Smooth muscle cell (in vitro differentiated cells): ENCODE measurements around the gene FGFR2. TPM values are rescaled to one million over a fixed set of nuclear protein-coding genes. Genes with fewer than 3 reads are reported as not detected.

Experiments used
- DNase-seq: peaks from one replicate; lab custom pipeline; 2025; ENCODE audit not compliant: unreplicated experiment; lab: John Stamatoyannopoulos, UW
- H2AFZ ChIP-seq: fragments of 200-600 bp; sonication (generic); 2 replicates; pipeline ENCODE4 v1.6.0; 2016; ENCODE audit warnings: antibody characterized with exemption, low read depth, mild to moderate bottlenecking
- H3F3A ChIP-seq: fragments of 200-600 bp; sonication (generic); 2 replicates; pipeline ENCODE4 v1.6.0; 2017; ENCODE audit warnings: antibody characterized with exemption, low read depth
- H3K27ac ChIP-seq: fragments of 200-600 bp; sonication (generic); 2 replicates; pipeline ENCODE4 v1.5.1; 2016; ENCODE audit warnings: low read depth, mild to moderate bottlenecking
- H3K27me3 ChIP-seq: fragments of 200-600 bp; sonication (generic); 2 replicates; pipeline ENCODE4 v1.6.1; 2016; ENCODE audit warnings: low read depth, mild to moderate bottlenecking
- H3K36me3 ChIP-seq: fragments of 200-600 bp; sonication (generic); 2 replicates; pipeline ENCODE4 v1.5.1; 2016; ENCODE audit warnings: low read depth
- H3K4me1 ChIP-seq: fragments of 200-600 bp; sonication (generic); 2 replicates; pipeline ENCODE4 v1.5.1; 2016; ENCODE audit warnings: low read depth
- H3K4me2 ChIP-seq: fragments of 200-600 bp; sonication (generic); 2 replicates; pipeline ENCODE4 v1.6.0; 2016; ENCODE audit warnings: mild to moderate bottlenecking
- H3K4me3 ChIP-seq: fragments of 200-600 bp; sonication (generic); 2 replicates; pipeline ENCODE4 v1.5.1; 2016; ENCODE audit warnings: mild to moderate bottlenecking
- H3K79me2 ChIP-seq: fragments of 200-600 bp; sonication (generic); 2 replicates; pipeline ENCODE4 v1.6.0; 2016; ENCODE audit warnings: low read depth, mild to moderate bottlenecking
- H3K9ac ChIP-seq: fragments of 200-600 bp; sonication (generic); 2 replicates; pipeline ENCODE4 v1.6.0; 2016; ENCODE audit warnings: low read depth
- H3K9me3 ChIP-seq: fragments of 200-600 bp; sonication (generic); replicated peaks from 2 replicates; pipeline ENCODE4 v1.5.1; 2016; ENCODE audit warnings: low read depth
- H4K20me1 ChIP-seq: fragments of 200-600 bp; sonication (generic); 2 replicates; pipeline ENCODE4 v1.6.0; 2016; ENCODE audit warnings: low read depth
- WGBS: methylation state at CpG from one replicate; pipeline ENCODE4 v1.1.7; 2016; ENCODE audit warnings: low lambda C conversion rate; 5-methylcytosine and 5-hydroxymethylcytosine counted together
- polyA plus RNA-seq: library from polyadenylated mRNA; unstranded; fragments of >200 nt; fragmentation: Nextera tagmentation; extraction: Ambion mirVana; gene quantifications from 2 replicates; pipeline ENCODE4 v1.2.1, GENCODE V29; 2016
- total RNA-seq: library from RNA; depleted of rRNA; stranded (reverse); fragments of >200 nt; gene quantifications from 2 replicates; pipeline ENCODE4 v1.2.3, GENCODE V29; 2014
- TF ChIP-seq, protein P1 (sequence below): fragments of 200-600 bp; sonication (generic); IDR thresholded peaks from 2 replicates; pipeline ENCODE4 v1.5.1; 2017; ENCODE audit warnings: borderline replicate concordance, mild to moderate bottlenecking, antibody characterized with exemption; ENCODE audit not compliant: insufficient read depth, poor library complexity, severe bottlenecking

The FGFR2 gene
- total and polyA plus RNA-seq, 2 experiments from 2014 or later, result 85.9 to 103 TPM

DNA sequence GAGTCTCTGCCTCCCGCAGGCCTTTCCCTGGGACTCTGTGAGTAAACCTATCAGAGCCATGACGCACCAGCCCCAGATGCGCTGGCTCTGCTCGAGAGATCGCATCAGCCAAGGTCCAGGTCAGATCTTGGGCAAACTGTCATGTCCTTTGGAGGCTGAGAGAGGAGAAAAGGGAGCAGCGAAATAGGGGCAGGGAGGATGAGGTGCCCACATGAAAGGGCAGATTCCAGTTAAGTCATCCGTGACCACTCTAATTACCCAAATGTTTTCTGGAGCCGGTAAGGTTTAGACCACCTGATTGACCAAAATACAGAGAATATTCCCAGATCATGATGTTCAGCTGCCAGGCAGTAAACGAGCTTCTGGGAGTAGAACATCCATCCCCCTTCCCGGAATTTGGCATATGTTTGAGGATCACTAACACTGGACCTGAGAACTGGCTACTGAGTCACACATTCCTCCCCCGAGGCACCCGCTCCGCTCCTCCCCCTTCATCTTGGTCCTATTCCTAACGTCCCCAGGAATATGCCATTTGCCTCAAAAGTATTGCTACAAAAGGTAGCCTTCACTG lies 88.0 kb downstream of the FGFR2 start:
- Histone ChIP-seq H3K27ac (peak overlapping the region; percentile 59), H3F3A (peaks cover 18% of the 10 kb centered on the region), H3K9ac (no peak overlapping the region), H4K20me1 (peaks cover 60% of the 10 kb centered on the region), H3K36me3 (no peaks in the 10 kb centered on the region), H3K79me2 (peaks cover 58% of the 10 kb centered on the region), H2AFZ (no peak overlapping the region), H3K4me3 (no peak overlapping the region), H3K27me3 (no peaks in the 10 kb centered on the region), H3K4me2 (peak overlapping the region; percentile 64), H3K9me3 (no peaks in the 10 kb centered on the region), H3K4me1 (peaks cover 8% of the 10 kb centered on the region)
- TF ChIP-seq, protein P1, sequence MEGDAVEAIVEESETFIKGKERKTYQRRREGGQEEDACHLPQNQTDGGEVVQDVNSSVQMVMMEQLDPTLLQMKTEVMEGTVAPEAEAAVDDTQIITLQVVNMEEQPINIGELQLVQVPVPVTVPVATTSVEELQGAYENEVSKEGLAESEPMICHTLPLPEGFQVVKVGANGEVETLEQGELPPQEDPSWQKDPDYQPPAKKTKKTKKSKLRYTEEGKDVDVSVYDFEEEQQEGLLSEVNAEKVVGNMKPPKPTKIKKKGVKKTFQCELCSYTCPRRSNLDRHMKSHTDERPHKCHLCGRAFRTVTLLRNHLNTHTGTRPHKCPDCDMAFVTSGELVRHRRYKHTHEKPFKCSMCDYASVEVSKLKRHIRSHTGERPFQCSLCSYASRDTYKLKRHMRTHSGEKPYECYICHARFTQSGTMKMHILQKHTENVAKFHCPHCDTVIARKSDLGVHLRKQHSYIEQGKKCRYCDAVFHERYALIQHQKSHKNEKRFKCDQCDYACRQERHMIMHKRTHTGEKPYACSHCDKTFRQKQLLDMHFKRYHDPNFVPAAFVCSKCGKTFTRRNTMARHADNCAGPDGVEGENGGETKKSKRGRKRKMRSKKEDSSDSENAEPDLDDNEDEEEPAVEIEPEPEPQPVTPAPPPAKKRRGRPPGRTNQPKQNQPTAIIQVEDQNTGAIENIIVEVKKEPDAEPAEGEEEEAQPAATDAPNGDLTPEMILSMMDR, result no peak
- 54% methylated on average over 14 of the region's 14 CpGs for WGBS
- no peak for DNase-seq

DNA sequence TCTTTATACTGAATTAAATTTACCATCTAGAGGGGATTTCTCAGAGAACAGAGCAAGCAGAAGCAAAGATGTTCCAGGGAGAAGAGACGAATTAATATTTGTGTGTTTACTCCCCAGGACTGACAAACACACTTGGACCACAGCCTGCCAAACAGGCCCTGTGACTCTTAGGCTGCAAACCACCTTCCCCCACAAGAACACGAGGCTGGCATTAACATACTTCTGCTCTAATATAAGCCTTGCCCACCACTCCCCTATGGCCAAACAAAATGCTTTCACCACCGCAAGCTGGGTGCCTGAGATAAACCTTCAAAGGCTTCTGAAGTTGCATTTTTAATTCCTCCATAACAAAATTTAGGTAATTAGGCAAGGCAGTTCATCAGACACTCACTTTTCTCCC lies 88.4 kb downstream of the FGFR2 start:
- Histone ChIP-seq H3K79me2 (peaks cover 54% of the 10 kb centered on the region), H3K9ac (peak overlapping the region; percentile 9), H3K27me3 (no peaks in the 10 kb centered on the region), H3K36me3 (no peaks in the 10 kb centered on the region), H2AFZ (no peak overlapping the region), H4K20me1 (peaks cover 59% of the 10 kb centered on the region), H3K27ac (peak overlapping the region; percentile 59), H3K4me1 (peaks cover 8% of the 10 kb centered on the region), H3F3A (peaks cover 16% of the 10 kb centered on the region), H3K9me3 (no peaks in the 10 kb centered on the region), H3K4me2 (no peak overlapping the region), H3K4me3 (no peak overlapping the region)
- DNase-seq, result no peak
- TF ChIP-seq, protein P1, result no peak
- 47% methylated on average over 3 of the region's 3 CpGs for WGBS

DNA sequence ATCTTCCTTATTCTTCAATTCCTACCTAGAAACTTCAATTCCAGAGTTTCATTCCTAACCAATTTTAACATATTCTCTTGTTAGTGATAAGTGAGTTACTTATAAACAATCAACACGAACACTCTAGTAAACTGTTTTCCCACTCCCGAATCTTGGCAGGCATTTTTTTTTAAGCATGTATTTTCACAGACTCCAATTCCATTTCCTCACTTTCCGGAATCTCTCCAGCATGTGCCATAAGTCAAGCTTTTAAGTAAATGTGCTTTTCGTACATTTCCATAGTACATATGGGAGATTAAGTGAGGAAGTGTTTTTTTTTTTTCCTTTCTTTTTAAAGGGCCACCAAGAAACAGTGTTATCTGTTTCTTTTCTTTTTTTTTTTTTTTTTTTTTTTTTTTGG lies 89.1 kb downstream of the FGFR2 start:
- Histone ChIP-seq H3K79me2 (peaks cover 49% of the 10 kb centered on the region), H4K20me1 (peaks cover 57% of the 10 kb centered on the region), H3K27ac (peak overlapping the region; percentile 59), H3F3A (peaks cover 11% of the 10 kb centered on the region), H3K4me1 (peaks cover 12% of the 10 kb centered on the region), H3K9ac (no peak overlapping the region), H3K27me3 (no peaks in the 10 kb centered on the region), H2AFZ (no peak overlapping the region), H3K4me2 (no peak overlapping the region), H3K9me3 (no peaks in the 10 kb centered on the region), H3K36me3 (no peaks in the 10 kb centered on the region), H3K4me3 (no peak overlapping the region)
- no peak for DNase-seq
- 58% methylated on average over 4 of the region's 4 CpGs for WGBS
- TF ChIP-seq, protein P1, result no peak

DNA sequence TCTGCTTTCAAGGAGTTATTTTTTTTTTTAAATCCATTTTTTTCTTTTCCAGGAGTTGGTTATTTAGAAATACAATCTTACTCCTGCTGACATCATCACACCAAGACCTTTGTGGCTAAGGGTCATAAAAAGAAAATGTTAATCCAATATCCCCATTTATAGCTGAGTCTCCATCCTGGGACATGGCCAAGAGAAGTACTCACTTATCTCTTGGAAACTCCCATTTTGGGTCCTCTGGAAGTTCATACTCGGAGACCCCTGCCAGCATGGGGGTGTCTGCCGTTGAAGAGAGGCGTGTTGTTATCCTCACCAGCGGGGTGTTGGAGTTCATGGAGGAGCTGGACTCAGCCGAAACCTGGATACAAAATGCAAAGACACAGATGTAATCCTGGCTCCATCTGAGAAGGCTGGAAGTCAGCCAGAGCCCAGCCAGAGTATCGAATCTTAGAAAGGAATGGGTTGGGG lies 94.6 kb downstream of the FGFR2 start:
- Histone ChIP-seq H3K4me2 (peak overlapping the region; percentile 5), H3K27ac (peak overlapping the region; percentile 30)
- no peak for DNase-seq

More for the DNA sequence above, 94.6 kb downstream of the FGFR2 start:
- Histone ChIP-seq H3K9me3 (no peaks in the 10 kb centered on the region), H3K9ac (no peak overlapping the region), H3K36me3 (no peaks in the 10 kb centered on the region), H3K27me3 (no peaks in the 10 kb centered on the region), H3K4me3 (no peak overlapping the region), H3F3A (peaks cover 5% of the 10 kb centered on the region), H4K20me1 (peaks cover 33% of the 10 kb centered on the region), H2AFZ (no peak overlapping the region), H3K79me2 (peaks cover 33% of the 10 kb centered on the region), H3K4me1 (peaks cover 10% of the 10 kb centered on the region)
- TF ChIP-seq, protein P1, result no peak
- 67% methylated on average over 6 of the region's 6 CpGs for WGBS
